ENCODE data around the gene KLHL17.
"Not testable (repeated sequence)": the region's sequence is repeated elsewhere in the genome, so short reads cannot be mapped to it uniquely, and the experiment has no call there.

The KLHL17 gene

DNA sequence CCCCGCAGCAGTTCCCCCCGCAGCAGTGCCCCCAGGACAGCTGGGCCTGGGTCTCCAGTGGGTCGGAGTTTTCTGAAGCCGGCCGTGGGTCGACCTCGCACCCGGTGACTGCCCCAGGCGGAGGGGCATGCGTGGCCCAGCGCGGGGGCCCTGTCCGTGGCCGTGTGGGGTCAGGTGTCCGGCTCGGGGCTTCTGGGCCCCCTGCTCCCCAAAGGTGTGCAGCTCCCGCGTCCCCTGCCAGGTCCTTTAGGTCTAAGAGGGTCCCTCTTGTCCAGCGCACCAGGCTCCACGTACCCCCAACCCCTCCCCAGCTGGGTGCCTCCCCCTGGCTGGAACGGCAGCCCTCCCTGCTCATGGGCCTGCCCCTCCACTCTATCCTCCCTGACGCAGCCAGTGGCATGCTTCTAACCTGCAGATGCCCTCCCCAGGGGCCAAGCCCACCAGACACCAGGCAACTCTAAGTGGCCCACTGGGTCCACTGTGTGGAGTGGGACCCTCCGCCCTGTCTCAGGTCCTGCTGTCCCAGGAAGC is 45.5 kb downstream of the KLHL17 start:
- no peak for DNase-seq
- peaks cover 33% of the 10 kb centered on the region for H3K4me1 ChIP-seq

DNA sequence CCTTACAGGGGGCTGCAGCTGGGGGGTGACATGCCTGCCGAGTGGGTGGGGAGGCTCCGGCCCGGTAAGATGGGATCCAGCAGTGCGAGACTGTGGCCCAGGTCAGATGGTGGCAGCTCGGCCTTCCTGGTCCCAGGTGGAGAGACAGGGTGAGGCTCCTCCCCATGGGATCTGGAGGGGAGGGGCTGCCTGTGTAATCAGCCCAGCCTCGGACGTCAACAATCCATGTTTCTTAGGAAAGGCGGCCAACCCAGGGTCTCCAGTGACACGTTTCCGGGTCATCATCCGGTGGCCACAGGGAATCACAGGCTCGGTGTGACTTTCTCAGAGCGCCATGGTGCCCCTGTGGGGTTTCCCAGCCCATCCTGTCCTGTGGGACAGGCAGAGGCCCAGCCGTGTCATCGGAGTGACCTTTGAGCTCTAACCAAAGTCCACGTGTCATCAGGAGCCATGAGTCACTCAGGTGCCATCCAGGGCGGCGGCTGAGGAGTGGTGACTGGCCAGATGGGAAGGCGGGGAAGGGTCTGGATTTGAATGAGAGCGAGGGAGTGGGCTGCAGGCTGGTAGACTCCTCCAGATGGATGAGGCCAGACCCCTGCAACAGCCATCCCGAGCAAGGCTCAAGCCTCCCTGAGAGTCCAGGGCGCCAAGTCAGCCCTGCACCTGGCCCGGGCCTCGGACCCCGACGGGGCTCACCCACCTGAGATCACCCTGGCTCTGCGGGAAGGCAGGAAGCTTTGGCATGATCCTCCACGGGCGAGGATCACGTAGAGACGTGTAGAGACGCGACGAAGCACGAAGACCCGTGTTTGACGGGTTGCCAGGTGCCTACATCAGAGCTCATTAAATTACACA is 46.1 kb downstream of the KLHL17 start:
- no peak overlapping the region for H3K4me3 ChIP-seq (ENCODE audit: low read depth, low read length)
- H3K36me3 ChIP-seq: no peaks in the 10 kb centered on the region
- peaks cover 33% of the 10 kb centered on the region for H3K4me1 ChIP-seq
- no peak for DNase-seq
- H3K27me3 ChIP-seq: peaks cover 7% of the 10 kb centered on the region
- no peaks in the 10 kb centered on the region for H3K9me3 ChIP-seq
- TF ChIP-seq, protein P1, sequence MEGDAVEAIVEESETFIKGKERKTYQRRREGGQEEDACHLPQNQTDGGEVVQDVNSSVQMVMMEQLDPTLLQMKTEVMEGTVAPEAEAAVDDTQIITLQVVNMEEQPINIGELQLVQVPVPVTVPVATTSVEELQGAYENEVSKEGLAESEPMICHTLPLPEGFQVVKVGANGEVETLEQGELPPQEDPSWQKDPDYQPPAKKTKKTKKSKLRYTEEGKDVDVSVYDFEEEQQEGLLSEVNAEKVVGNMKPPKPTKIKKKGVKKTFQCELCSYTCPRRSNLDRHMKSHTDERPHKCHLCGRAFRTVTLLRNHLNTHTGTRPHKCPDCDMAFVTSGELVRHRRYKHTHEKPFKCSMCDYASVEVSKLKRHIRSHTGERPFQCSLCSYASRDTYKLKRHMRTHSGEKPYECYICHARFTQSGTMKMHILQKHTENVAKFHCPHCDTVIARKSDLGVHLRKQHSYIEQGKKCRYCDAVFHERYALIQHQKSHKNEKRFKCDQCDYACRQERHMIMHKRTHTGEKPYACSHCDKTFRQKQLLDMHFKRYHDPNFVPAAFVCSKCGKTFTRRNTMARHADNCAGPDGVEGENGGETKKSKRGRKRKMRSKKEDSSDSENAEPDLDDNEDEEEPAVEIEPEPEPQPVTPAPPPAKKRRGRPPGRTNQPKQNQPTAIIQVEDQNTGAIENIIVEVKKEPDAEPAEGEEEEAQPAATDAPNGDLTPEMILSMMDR (IDR thresholded peaks at IDR 0.05; ENCODE audit: low read depth, low read length): no peak

More for the DNA sequence above, 45.5 kb downstream of the KLHL17 start:
- peaks cover 14% of the 10 kb centered on the region for H3K27me3 ChIP-seq
- H3K4me3 ChIP-seq (ENCODE audit: low read depth, low read length): no peak overlapping the region; the same call in 1 of the 2 replicates
- H3K36me3 ChIP-seq: no peaks in the 10 kb centered on the region
- TF ChIP-seq, protein P1 (IDR thresholded peaks at IDR 0.05; ENCODE audit: low read depth, low read length): no peak
- peaks cover 1% of the 10 kb centered on the region; the same call in 1 of the 2 replicates for H3K9me3 ChIP-seq

DNA sequence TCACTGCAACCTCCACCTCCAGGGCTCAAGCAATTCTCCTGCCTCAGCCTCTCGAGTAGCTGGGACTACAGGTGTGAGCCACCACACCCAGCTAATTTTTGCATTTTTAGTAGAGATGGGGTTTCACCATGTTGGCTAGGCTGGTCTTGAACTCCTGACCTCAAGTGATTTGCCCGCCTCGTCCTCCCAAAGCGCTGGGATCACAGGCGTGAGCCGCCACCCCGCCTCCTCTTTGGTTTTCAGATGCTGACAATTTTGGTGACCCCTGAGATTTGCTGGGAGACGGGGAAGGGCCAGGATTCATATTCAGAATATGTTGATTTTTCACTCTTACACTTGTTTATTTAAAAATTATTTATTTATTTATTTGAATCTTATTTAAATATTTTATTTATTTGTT is 49.7 kb downstream of the KLHL17 start:
- not testable (repeated sequence) for H3K9me3 ChIP-seq; H3K27me3 ChIP-seq; H3K4me3 ChIP-seq (ENCODE audit: low read depth, low read length); DNase-seq; H3K36me3 ChIP-seq
- H3K4me1 ChIP-seq: peaks cover 19% of the 10 kb centered on the region

DNA sequence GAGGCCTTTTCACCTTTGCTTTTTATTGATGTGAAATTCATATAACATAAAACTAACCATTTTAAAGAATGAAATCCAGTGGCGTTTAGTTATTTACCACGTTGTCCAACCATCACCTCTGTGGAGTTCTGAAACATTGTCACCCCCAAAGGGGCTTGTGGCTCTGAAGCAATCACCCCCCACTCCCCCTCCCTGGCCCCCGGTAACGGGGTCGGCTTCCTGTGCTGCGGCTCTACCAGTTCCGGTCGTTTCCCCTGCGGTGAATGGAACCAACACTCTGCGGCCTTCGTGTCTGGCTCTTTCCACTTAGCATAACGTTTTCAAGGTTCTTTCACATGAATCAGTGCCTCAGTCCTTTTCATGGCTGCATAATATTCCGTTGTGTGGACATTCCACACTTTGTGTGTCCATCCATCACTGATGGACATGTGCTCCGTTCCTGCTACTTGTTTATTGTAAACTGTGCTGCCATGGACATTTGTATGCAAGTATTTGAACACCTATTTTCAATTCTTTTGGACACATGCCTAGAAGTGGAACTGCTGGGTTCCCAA is 51.1 kb downstream of the KLHL17 start:
- Histone ChIP-seq H3K36me3 (no peaks in the 10 kb centered on the region), H3K4me3 (ENCODE audit: low read depth, low read length) (no peak overlapping the region), H3K27me3 (no peaks in the 10 kb centered on the region), H3K4me1 (peaks cover 6% of the 10 kb centered on the region; the same call in 1 of the 2 replicates), H3K9me3 (no peaks in the 10 kb centered on the region)
- no peak for DNase-seq
- TF ChIP-seq, protein P1 (IDR thresholded peaks at IDR 0.05; ENCODE audit: low read depth, low read length): no peak

DNA sequence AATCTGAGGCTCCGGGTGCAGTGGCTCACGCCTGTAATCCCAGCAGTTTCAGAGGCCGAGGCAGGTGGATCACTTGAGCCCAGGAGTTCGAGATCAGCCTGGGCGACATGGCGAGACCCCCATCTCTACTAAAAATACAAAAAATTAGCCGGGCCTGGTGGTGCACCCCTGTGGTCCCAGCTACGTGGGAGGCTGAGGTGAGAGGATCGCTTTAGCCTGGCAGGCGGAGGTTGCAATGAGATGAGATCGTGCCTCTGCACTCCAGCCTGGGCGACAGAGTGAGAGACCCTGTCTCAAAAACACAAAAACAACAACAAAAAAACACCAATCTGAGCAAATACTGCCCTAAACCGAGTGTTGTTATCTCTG is 52.3 kb downstream of the KLHL17 start:
- DNase-seq, H3K9me3 ChIP-seq, H3K27me3 ChIP-seq, H3K36me3 ChIP-seq, H3K4me1 ChIP-seq: not testable (repeated sequence)
- peak overlapping the region; percentile 85 for H3K4me3 ChIP-seq (ENCODE audit: low read depth, low read length)

DNA sequence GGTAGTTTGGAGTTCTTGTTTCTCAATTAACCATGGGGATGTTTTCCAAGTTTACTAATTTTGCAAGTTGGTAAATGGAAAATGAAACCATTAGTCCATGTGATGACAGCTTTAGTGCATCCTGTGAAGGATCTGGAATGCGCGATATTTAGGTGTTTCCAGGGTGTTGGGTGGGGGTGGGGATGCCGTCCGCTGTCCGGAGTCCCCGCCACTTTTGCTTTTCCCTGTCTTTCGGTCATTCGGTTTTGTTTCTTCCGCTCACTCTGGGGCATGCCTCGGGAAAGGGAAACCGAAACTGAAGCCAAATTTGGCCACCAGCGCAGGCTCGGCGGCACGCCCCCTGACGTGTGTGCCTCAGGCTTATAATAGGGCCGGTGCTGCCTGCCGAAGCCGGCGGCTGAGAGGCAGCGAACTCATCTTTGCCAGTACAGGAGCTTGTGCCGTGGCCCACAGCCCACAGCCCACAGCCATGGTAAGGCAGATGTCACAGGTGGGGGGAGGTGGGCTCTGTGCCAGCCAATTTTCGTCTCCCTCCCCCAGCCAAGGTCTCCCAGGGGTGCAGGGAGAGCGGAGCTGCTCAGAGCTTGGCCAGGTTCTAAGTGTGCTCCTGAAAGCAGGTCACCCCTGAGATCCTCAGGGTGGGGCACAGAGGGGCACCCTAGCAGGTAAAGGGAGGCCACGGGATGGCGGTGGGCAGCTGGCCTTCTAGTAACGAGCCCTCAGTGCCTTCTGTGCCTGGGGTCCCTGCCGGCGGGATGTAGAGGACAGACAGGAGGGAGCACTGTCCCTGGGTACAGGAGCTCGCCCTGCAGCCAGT is 52.9 kb downstream of the KLHL17 start, which contains the start of gene ISG15:
TSS of gene ISG15 (plus strand) at position 393 of the 817 bp plus-strand sequence. CDS start at position 470, 77 bp downstream.
- Histone ChIP-seq H3K9me3 (no peaks in the 10 kb centered on the region), H3K27me3 (no peaks in the 10 kb centered on the region), H3K4me3 (ENCODE audit: low read depth, low read length) (peak within 1 kb of the TSS; percentile 85), H3K36me3 (no peaks in the 10 kb centered on the region), H3K4me1 (peaks cover 5% of the 10 kb centered on the region; the same call in 1 of the 2 replicates)
- peak; percentile 78 for DNase-seq
- TF ChIP-seq, protein P1 (IDR thresholded peaks at IDR 0.05; ENCODE audit: low read depth, low read length): no peak

Data from BE2C (cell line).